Fibroblast of mammary gland (primary cell): ENCODE measurements around the gene TMEM88.

Source experiments
- DNase-seq: peaks from one replicate; pipeline ENCODE4 v3.0.0-alpha.2; 2010; ENCODE audit warnings: low read depth
- H3K4me3 ChIP-seq: 2 replicates; pipeline ENCODE4 v1.5.1; 2011; ENCODE audit warnings: low read depth, mild to moderate bottlenecking, low read length, moderate library complexity; ENCODE audit not compliant: control insufficient read depth
- TF ChIP-seq, protein P1 (sequence below): conservative IDR thresholded peaks from 2 replicates; pipeline ENCODE4 v1.5.1; 2011; ENCODE audit warnings: low read depth, low read length, inconsistent platforms; ENCODE audit not compliant: control insufficient read depth, insufficient read depth

The TMEM88 gene

DNA sequence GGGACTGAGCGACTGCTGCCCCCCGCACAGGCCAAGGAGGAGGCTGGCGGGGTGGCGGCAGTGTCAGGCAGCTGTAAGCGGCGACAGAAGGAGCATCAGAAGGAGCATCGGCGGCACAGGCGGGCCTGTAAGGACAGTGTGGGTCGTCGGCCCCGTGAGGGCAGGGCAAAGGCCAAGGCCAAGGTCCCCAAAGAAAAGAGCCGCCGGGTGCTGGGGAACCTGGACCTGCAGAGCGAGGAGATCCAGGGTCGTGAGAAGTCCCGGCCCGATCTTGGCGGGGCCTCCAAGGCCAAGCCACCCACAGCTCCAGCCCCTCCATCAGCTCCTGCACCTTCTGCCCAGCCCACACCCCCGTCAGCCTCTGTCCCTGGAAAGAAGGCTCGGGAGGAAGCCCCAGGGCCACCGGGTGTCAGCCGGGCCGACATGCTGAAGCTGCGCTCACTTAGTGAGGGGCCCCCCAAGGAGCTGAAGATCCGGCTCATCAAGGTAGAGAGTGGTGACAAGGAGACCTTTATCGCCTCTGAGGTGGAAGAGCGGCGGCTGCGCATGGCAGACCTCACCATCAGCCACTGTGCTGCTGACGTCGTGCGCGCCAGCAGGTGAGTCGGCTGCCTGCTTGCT, 5.6 kb upstream of the TMEM88 start:
- no peak for DNase-seq
- H3K4me3 ChIP-seq: no peak overlapping the region
- TF ChIP-seq, protein P1, sequence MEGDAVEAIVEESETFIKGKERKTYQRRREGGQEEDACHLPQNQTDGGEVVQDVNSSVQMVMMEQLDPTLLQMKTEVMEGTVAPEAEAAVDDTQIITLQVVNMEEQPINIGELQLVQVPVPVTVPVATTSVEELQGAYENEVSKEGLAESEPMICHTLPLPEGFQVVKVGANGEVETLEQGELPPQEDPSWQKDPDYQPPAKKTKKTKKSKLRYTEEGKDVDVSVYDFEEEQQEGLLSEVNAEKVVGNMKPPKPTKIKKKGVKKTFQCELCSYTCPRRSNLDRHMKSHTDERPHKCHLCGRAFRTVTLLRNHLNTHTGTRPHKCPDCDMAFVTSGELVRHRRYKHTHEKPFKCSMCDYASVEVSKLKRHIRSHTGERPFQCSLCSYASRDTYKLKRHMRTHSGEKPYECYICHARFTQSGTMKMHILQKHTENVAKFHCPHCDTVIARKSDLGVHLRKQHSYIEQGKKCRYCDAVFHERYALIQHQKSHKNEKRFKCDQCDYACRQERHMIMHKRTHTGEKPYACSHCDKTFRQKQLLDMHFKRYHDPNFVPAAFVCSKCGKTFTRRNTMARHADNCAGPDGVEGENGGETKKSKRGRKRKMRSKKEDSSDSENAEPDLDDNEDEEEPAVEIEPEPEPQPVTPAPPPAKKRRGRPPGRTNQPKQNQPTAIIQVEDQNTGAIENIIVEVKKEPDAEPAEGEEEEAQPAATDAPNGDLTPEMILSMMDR: no peak

DNA sequence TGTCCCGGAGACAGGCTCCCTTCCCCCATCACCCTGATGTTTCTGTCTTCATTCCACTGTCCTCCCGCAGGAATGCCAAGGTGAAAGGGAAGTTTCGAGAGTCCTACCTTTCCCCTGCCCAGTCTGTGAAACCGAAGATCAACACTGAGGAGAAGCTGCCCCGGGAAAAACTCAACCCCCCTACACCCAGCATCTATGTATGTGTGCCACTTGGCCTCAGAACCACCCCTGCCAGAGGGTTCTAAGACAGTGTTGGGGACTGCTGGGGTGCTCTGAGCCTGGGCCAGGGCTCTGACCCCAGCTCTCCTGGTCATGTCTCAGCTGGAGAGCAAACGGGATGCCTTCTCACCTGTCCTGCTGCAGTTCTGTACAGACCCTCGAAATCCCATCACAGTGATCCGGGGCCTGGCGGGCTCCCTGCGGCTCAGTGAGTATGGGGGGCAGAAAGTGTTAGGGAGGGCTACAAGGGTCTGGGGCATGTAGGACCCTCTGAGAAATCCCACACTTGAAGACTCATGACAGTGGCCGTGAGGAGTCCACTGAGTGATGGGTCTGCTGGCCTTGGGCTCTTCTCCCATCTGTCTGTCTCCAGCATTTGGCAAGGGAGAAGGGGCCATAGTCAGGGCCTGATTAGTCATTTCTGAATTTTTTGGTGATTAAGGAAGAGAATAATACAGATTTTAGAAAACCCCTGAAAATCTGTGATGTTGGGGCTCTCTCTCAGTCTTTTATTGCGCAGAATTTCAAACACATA, 4.9 kb upstream of the TMEM88 start:
- no peak for DNase-seq
- H3K4me3 ChIP-seq: no peak overlapping the region
- TF ChIP-seq, protein P1: no peak

DNA sequence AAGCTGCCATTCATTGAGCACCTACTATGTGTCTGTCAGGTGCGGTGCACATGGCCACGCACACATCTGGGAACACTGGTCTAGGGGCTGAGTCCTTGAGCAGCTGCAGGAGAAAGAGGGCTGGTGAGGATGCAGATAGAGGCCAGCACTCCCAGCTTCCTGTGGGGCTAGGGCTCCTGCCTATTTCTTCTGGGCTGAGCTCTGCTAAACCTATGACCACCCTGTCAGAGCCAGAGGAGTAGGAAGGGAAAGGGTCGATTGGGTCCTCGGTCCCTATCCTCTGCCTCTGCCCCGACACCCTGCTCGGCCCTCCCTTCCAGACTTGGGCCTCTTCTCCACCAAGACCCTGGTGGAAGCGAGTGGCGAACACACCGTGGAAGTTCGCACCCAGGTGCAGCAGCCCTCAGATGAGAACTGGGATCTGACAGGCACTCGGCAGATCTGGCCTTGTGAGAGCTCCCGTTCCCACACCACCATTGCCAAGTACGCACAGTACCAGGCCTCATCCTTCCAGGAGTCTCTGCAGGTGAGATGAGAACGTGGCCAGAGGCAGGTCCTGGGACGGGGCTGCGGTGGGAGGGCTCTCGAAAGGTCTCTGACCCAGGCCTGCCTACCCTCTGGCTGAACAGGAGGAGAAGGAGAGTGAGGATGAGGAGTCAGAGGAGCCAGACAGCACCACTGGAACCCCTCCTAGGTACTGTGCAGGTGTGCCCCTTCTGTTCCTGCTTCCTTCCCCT, 4.0 kb upstream of the TMEM88 start:
- TF ChIP-seq, protein P1: no peak
- DNase-seq: no peak
- no peak overlapping the region for H3K4me3 ChIP-seq

DNA sequence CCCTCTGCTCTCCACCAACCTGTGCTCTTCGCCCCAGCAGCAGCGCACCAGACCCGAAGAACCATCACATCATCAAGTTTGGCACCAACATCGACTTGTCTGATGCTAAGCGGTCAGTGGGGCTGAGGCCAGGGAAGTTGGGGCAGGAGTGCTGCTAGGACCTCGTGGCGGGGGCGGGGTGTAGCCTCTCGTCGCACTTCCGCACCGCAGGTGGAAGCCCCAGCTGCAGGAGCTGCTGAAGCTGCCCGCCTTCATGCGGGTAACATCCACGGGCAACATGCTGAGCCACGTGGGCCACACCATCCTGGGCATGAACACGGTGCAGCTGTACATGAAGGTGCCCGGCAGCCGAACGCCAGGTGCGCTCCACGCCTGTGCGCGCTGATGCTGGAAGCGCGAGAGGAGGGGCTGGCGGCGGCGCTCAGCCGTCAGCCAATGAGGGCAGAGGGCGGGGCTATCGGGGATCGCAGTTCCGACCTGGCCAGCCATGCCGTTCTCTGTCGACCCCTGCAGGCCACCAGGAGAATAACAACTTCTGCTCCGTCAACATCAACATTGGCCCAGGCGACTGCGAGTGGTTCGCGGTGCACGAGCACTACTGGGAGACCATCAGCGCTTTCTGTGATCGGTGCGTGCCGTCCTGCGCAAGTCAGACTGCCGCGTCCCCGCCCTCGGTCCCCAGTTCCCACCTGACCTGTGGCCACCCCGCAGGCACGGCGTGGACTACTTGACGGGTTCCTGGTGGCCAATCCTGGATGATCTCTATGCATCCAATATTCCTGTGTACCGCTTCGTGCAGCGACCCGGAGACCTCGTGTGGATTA, 3.2 kb upstream of the TMEM88 start:
- DNase-seq: peak; percentile 85
- no peak overlapping the region for H3K4me3 ChIP-seq
- TF ChIP-seq, protein P1: peak; percentile 89

DNA sequence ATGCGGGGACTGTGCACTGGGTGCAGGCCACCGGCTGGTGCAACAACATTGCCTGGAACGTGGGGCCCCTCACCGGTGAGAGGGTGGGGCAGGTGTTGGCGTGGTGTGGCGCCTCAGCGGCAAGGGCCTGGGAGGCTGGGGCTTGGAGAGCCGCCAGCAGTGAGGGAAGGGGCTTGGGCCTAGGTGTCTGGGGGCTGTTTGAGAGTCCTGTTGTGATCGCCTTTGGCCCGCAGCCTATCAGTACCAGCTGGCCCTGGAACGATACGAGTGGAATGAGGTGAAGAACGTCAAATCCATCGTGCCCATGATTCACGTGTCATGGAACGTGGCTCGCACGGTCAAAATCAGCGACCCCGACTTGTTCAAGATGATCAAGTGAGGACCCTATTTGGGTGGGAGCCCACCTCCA, 2.6 kb upstream of the TMEM88 start:
- TF ChIP-seq, protein P1: no peak
- no peak overlapping the region for H3K4me3 ChIP-seq
- no peak for DNase-seq
